Urothelium cell line (cell line): ENCODE measurements around the gene RCE1.

ENCODE experiments used
- DNase-seq: peaks from one replicate; pipeline ENCODE4 v3.0.0; 2011; ENCODE audit warnings: low spot score, mixed read lengths
- FAIRE-seq: peaks from 2 replicates; lab custom pipeline; 2011; peaks lifted over from hg19 to GRCh38; lab: Jason Lieb, UNC

The RCE1 gene

GRCh38 chr11:66856496-66857233 lies 13.4 kb downstream of the RCE1 start, which contains the start of gene LRFN4:
Gene LRFN4, plus strand, starts transcription at chr11:66857064. Its CDS starts 681 bp downstream, at chr11:66857745.
- DNase-seq: peak; percentile 74
- peak; percentile 94 for FAIRE-seq

GRCh38 chr11:66857234-66857926 lies 14.1 kb downstream of the RCE1 start:
- no peak for FAIRE-seq
- DNase-seq: peak; percentile 48

GRCh38 chr11:66857927-66858185 lies 14.6 kb downstream of the RCE1 start:
- FAIRE-seq (no peak), DNase-seq (no peak)

GRCh38 chr11:66858186-66858938 lies 15.1 kb downstream of the RCE1 start:
- no peak for FAIRE-seq
- DNase-seq: no peak

- no peak for DNase-seq
- FAIRE-seq: no peak
Observed at GRCh38 chr11:66858939-66859685, 15.9 kb downstream of the RCE1 start.

GRCh38 chr11:66859686-66860448 lies 16.6 kb downstream of the RCE1 start:
- no peak for FAIRE-seq
- DNase-seq: no peak

GRCh38 chr11:66860449-66860831 lies 17.2 kb downstream of the RCE1 start:
- FAIRE-seq (no peak), DNase-seq (no peak)

GRCh38 chr11:66861038-66861773 lies 18.0 kb downstream of the RCE1 start:
- no peak for FAIRE-seq
- DNase-seq: no peak

GRCh38 chr11:66861774-66862558 lies 18.7 kb downstream of the RCE1 start:
- FAIRE-seq (no peak), DNase-seq (no peak)

- no peak for DNase-seq
- no peak for FAIRE-seq
Observed at GRCh38 chr11:66862559-66863037, 19.4 kb downstream of the RCE1 start.

- FAIRE-seq: no peak
- DNase-seq: no peak
Observed at GRCh38 chr11:66863428-66864125, 20.3 kb downstream of the RCE1 start.

- no peak for FAIRE-seq
- DNase-seq: no peak
Observed at GRCh38 chr11:66864172-66864901, 21.1 kb downstream of the RCE1 start.

- FAIRE-seq (no peak), DNase-seq (no peak)
Observed at GRCh38 chr11:66864924-66865697, 21.9 kb downstream of the RCE1 start.

- DNase-seq: no peak
- no peak for FAIRE-seq
Observed at GRCh38 chr11:66866007-66866406, 22.8 kb downstream of the RCE1 start.

- FAIRE-seq: no peak
- DNase-seq: no peak
Observed at GRCh38 chr11:66866511-66866986, 23.3 kb downstream of the RCE1 start.

GRCh38 chr11:66867425-66868040 lies 24.3 kb downstream of the RCE1 start:
- FAIRE-seq (no peak), DNase-seq (no peak)
